Measurements from ENCODE around the gene TRABD.
A peak's percentile ranks its signal among the peaks of the same experiment; 100 is the strongest.

The TRABD gene

DNA sequence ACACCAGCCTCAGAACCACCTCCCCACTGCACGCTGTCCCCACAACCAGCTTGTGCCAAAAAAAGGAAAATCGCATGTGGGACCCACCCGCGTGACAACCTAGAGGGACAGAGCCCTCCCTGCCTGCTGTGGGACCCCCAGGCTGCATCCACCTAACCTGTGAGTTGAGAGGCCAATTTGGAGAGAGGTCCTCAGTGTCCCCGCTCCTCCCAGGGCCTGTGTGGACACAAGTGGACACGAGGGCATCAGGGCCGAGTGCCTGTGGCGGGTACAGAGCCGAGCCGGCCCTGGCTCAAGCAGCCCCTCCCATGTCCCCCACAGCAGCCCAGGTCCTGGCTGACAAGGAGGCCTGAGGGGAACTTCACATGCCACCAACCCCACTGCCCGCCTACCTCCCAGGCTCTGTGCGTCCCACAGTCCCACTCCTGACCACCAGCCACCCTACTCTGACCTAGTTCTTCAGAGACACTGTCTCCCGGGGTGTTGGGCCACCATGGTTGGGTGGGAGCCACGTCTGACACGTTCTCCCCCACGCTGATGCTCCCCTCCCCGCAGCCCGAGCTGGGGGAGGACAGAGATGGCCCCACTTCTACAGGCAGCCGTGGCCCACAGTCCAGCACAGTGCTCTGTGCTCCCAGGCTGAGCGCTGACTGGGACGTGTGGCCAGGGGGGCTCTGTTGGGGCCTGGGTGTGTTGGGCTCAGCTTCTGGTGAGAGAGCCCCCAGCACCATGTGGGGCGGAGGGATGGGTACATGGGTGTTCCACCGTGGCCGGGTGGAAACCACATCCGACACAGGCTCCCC lies 34.3 kb downstream of the TRABD start:
- no peak for TF ChIP-seq CTCF (IDR thresholded peaks at IDR 0.05; ENCODE audit: extremely low read depth, insufficient read depth, missing control alignments)
- in situ Hi-C loops (cut with MboI; ENCODE audit: low pct_unique_long_range_greater_than_20kb, low sequenced_read_pairs, unreplicated experiment) = no loop called here
- DNase-seq (ENCODE audit: low spot score) = no peak

DNA sequence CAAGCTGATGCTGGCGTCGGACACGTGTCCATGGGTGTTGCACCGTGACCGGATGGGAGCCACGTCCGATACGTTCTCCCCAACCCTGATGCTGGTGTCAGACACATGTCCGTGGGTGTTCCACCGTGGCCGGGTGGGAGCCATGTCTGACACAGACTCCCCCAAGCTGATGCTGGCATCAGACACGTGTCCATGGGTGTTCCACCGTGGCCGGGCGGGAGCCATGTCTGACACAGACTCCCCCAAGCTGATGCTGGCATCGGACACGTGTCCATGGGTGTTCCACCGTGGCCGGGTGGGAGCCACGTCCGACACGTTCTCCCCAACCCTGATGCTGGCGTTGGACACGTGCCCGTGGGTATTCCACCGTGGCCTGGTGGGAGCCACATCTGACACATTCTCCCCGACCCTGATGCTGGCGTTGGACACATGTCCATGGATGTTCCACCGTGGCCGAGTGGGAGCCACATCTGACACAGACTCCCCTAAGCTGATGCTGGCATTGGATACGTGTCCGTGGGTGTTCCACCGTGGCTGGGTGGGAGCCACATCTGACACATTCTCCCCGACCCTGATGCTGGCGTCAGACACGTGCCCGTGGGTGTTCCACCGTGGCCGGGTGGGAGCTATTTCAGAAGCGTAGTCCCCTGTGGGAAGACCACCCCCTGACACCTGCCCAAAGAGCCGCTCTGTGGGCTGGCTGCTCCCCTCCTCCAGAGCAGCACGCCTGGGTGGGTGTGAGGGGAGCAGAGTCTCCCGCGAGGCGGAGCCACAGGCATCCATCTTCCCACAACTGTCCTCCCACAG lies 35.1 kb downstream of the TRABD start:
- no peak for DNase-seq (ENCODE audit: low spot score)
- TF ChIP-seq CTCF (IDR thresholded peaks at IDR 0.05; ENCODE audit: extremely low read depth, insufficient read depth, missing control alignments) = no peak
- in situ Hi-C loops (cut with MboI; ENCODE audit: low pct_unique_long_range_greater_than_20kb, low sequenced_read_pairs, unreplicated experiment) = no loop called here

DNA sequence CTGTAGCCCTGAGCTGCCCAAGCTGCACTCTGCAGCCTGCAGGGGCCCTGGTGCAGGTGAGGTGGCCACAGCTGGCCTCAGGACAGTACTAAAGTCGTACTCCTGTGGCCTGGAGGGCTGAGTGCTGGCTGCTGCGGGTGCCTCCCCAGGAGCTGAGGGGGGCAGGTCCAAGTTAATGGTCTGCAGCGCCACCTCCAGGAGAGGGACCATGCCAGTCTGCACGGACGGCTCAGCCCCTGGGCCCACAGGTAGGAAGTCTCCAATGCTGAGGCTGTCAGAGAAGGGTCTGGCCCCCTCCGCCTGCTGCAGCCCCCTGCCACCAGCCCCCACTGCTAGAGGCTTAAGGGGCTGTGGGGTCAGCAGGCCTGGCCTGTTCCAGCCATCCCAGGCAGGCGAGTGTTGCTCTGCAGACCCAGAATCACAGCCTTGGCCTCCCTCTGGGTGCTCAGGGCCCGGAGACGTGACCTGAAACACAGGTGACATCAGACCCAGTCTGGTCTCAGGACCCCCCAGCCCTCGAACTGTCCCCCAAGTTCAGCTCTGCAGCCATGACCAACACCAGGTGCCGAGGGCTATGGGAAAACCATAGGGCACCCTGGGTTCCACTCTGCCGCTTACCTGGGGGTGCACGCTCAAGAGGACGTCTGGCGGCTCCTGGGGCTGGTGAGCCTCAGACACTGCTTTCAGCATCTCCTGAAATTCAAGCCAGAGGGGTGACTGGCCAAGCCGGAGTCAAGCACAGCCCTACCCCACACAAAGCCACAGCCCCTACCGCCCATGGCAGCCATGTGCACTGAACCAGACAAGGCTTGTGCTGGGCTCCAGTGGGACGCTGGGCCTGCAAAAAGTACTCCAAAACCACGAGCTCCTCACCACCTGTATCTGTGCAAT lies 35.9 kb downstream of the TRABD start:
- TF ChIP-seq CTCF (IDR thresholded peaks at IDR 0.05; ENCODE audit: extremely low read depth, insufficient read depth, missing control alignments) = peak; percentile 33
- in situ Hi-C loops (cut with MboI; ENCODE audit: low pct_unique_long_range_greater_than_20kb, low sequenced_read_pairs, unreplicated experiment) = no loop called here
- DNase-seq (ENCODE audit: low spot score) = no peak

GRCh38 chr22:50222508-50222907 lies 36.8 kb downstream of the TRABD start:
- DNase-seq (ENCODE audit: low spot score) = no peak
- in situ Hi-C loops (cut with MboI; ENCODE audit: low pct_unique_long_range_greater_than_20kb, low sequenced_read_pairs, unreplicated experiment) = no loop called here
- TF ChIP-seq CTCF (IDR thresholded peaks at IDR 0.05; ENCODE audit: extremely low read depth, insufficient read depth, missing control alignments) = no peak

GRCh38 chr22:50224071-50224470 lies 38.4 kb downstream of the TRABD start:
- in situ Hi-C loops (cut with MboI; ENCODE audit: low pct_unique_long_range_greater_than_20kb, low sequenced_read_pairs, unreplicated experiment) = no loop called here
- no peak for DNase-seq (ENCODE audit: low spot score)
- TF ChIP-seq CTCF (IDR thresholded peaks at IDR 0.05; ENCODE audit: extremely low read depth, insufficient read depth, missing control alignments) = no peak
